Neural cell (in vitro differentiated cells): ENCODE data around the gene STXBP4. TPM values are rescaled to one million over a fixed set of nuclear protein-coding genes. Genes with fewer than 3 reads are reported as not detected.

Experiments used
- H2AFZ ChIP-seq: fragments of 200-600, 300-800 bp; sonication (generic), shearing (Covaris generic); 2 replicates; pipeline ENCODE4 v1.6.0; 2014; ENCODE audit warnings: low read depth, mild to moderate bottlenecking, antibody characterized with exemption, low read length, moderate library complexity
- H3F3A ChIP-seq: fragments of 200-600 bp; shearing (Covaris generic); 2 replicates; pipeline ENCODE4 v1.6.1; 2016; ENCODE audit warnings: mild to moderate bottlenecking, moderate library complexity, mixed read lengths, antibody characterized with exemption, low read length; ENCODE audit not compliant: insufficient read depth, poor library complexity, severe bottlenecking
- H3K27ac ChIP-seq: fragments of 200-600, 300-800 bp; sonication (generic), shearing (Covaris generic); 2 replicates; pipeline ENCODE4 v1.5.1; 2014; ENCODE audit warnings: mild to moderate bottlenecking, low read length, moderate library complexity
- H3K27me3 ChIP-seq: fragments of 300-800, 200-600 bp; sonication (generic), shearing (Covaris generic); 2 replicates; pipeline ENCODE4 v1.6.0; 2014; ENCODE audit warnings: mild to moderate bottlenecking, low read depth, low read length, moderate library complexity; ENCODE audit not compliant: insufficient read depth
- H3K36me3 ChIP-seq: fragments of 300-800, 200-600 bp; sonication (generic), shearing (Covaris generic); 2 replicates; pipeline ENCODE4 v1.5.1; 2014; ENCODE audit warnings: mild to moderate bottlenecking, antibody characterized with exemption, low read length, moderate library complexity; ENCODE audit not compliant: insufficient read depth
- H3K4me2 ChIP-seq: fragments of 300-800, 200-600 bp; sonication (generic), shearing (Covaris generic); 2 replicates; pipeline ENCODE4 v1.6.0; 2014; ENCODE audit warnings: mild to moderate bottlenecking, low read length
- H3K4me3 ChIP-seq: fragments of 300-800, 200-600 bp; sonication (generic), shearing (Covaris generic); 2 replicates; pipeline ENCODE4 v1.5.1; 2014; ENCODE audit warnings: mild to moderate bottlenecking, low read length, moderate library complexity
- H3K79me2 ChIP-seq: fragments of 200-600 bp; shearing (Covaris generic); replicated peaks from 2 replicates; pipeline ENCODE4 v1.6.0; 2014; ENCODE audit warnings: mild to moderate bottlenecking, low read length, moderate library complexity; ENCODE audit not compliant: insufficient read depth
- H3K9ac ChIP-seq: fragments of 300-800, 200-600 bp; sonication (generic), shearing (Covaris generic); 2 replicates; pipeline ENCODE4 v1.6.1; 2016; ENCODE audit warnings: mild to moderate bottlenecking, low read length, mixed read lengths
- H3K9me2 ChIP-seq: fragments of 200-600 bp; shearing (Covaris generic); 2 replicates; pipeline ENCODE4 v1.6.1; 2016; ENCODE audit warnings: mild to moderate bottlenecking, low read length, mixed read lengths; ENCODE audit not compliant: insufficient read depth
- H3K9me3 ChIP-seq: fragments of 200-600, 300-800 bp; sonication (generic), shearing (Covaris generic); 2 replicates; pipeline ENCODE4 v1.6.1; 2016; ENCODE audit warnings: mild to moderate bottlenecking, mixed run types, low read length, moderate library complexity, mixed read lengths
- H4K20me1 ChIP-seq: fragments of 200-600 bp; shearing (Covaris generic); 2 replicates; pipeline ENCODE4 v1.6.1; 2016; ENCODE audit warnings: mild to moderate bottlenecking, mixed run types; ENCODE audit not compliant: insufficient read depth
- CTCF ChIP-seq: fragments of 450-650 bp; IDR thresholded peaks from 2 replicates; pipeline ENCODE4 v1.5.1; 2014; ENCODE audit warnings: antibody characterized with exemption, mild to moderate bottlenecking, moderate library complexity; ENCODE audit not compliant: poor library complexity, severe bottlenecking
- EP300 ChIP-seq: fragments of 450-650 bp; conservative IDR thresholded peaks from 2 replicates; pipeline ENCODE4 v1.6.1; 2014; ENCODE audit warnings: antibody characterized with exemption, mild to moderate bottlenecking, moderate library complexity; ENCODE audit not compliant: poor library complexity, severe bottlenecking
- EZH2 ChIP-seq: fragments of 200-600, 300-800 bp; shearing (Covaris generic), sonication (generic); IDR thresholded peaks from 2 replicates; pipeline ENCODE4 v1.6.1; 2014; ENCODE audit warnings: antibody characterized with exemption, low read length, borderline replicate concordance, mild to moderate bottlenecking; ENCODE audit not compliant: insufficient read depth, poor library complexity, severe bottlenecking
- MXI1 ChIP-seq: fragments of 450-650 bp; conservative IDR thresholded peaks from 2 replicates; pipeline ENCODE4 v1.6.1; 2014; ENCODE audit warnings: antibody characterized with exemption, mild to moderate bottlenecking; ENCODE audit not compliant: poor library complexity, severe bottlenecking
- POLR2AphosphoS5 ChIP-seq: IDR thresholded peaks from 2 replicates; pipeline ENCODE4 v1.6.1; 2012
- RAD21 ChIP-seq: fragments of 450-650 bp; conservative IDR thresholded peaks from 2 replicates; pipeline ENCODE4 v1.6.1; 2014; ENCODE audit warnings: antibody characterized with exemption, mild to moderate bottlenecking, moderate library complexity
- REST ChIP-seq: IDR thresholded peaks from 2 replicates; pipeline ENCODE4 v1.6.1; 2012; ENCODE audit warnings: borderline replicate concordance
- SMC3 ChIP-seq: fragments of 450-650 bp; conservative IDR thresholded peaks from 2 replicates; pipeline ENCODE4 v1.6.1; 2014; ENCODE audit warnings: antibody characterized with exemption, mild to moderate bottlenecking, moderate library complexity; ENCODE audit not compliant: poor library complexity
- TAF1 ChIP-seq: IDR thresholded peaks from 2 replicates; pipeline ENCODE4 v1.6.1; 2012; ENCODE audit warnings: low read depth
- polyA plus RNA-seq: library from polyadenylated mRNA; depleted of rRNA; stranded (reverse); fragments of >200 nt; gene quantifications from 2 replicates; pipeline ENCODE4 v1.2.3, GENCODE V29; 2014

Gene STXBP4
- polyA plus RNA-seq, 1 donor from 2014 or later, result 8.1 TPM

- no peaks in the 10 kb centered on the region for H3K36me3 ChIP-seq
- no peak overlapping the region for H2AFZ ChIP-seq
- H3F3A ChIP-seq, result no peaks in the 10 kb centered on the region
- H3K4me2 ChIP-seq, result no peak overlapping the region
- TF ChIP-seq CTCF (no peak), POLR2AphosphoS5 (no peak), MXI1 (no peak), SMC3 (no peak), RAD21 (no peak), TAF1 (no peak), EP300 (no peak), EZH2 (no peak), REST (no peak)
- H3K4me3 ChIP-seq, result no peak overlapping the region
- H3K9ac ChIP-seq, result no peak overlapping the region
- no peak overlapping the region for H3K27ac ChIP-seq
- H4K20me1 ChIP-seq, result no peaks in the 10 kb centered on the region
- no peaks in the 10 kb centered on the region for H3K79me2 ChIP-seq
- no peaks in the 10 kb centered on the region for H3K27me3 ChIP-seq
- no peaks in the 10 kb centered on the region for H3K9me2 ChIP-seq
- H3K9me3 ChIP-seq, result no peaks in the 10 kb centered on the region
Measured at GRCh38 chr17:55124730-55125360, 156.3 kb downstream of the STXBP4 start.

GRCh38 chr17:55133583-55133982 is 165.0 kb downstream of the STXBP4 start:
- Histone ChIP-seq H3F3A (no peaks in the 10 kb centered on the region), H3K27ac (no peak overlapping the region), H3K9ac (no peak overlapping the region), H3K9me2 (no peaks in the 10 kb centered on the region), H3K9me3 (no peaks in the 10 kb centered on the region), H3K27me3 (no peaks in the 10 kb centered on the region), H3K4me2 (no peak overlapping the region), H2AFZ (no peak overlapping the region), H3K4me3 (no peak overlapping the region), H4K20me1 (no peaks in the 10 kb centered on the region), H3K79me2 (no peaks in the 10 kb centered on the region), H3K36me3 (no peaks in the 10 kb centered on the region)
- no peak for TF ChIP-seq TAF1
- TF ChIP-seq MXI1, result no peak
- TF ChIP-seq EP300, result no peak
